Measurements from ENCODE around the gene CD63. TPM values are rescaled to one million over a fixed set of nuclear protein-coding genes. Genes with fewer than 3 reads are reported as not detected.

CD63 gene
- total and polyA plus RNA-seq, 2 of the 13 experiments (the other 11 are each of a cell fraction or from before 2014, with no cell fraction given): 234 to 277 TPM

DNA sequence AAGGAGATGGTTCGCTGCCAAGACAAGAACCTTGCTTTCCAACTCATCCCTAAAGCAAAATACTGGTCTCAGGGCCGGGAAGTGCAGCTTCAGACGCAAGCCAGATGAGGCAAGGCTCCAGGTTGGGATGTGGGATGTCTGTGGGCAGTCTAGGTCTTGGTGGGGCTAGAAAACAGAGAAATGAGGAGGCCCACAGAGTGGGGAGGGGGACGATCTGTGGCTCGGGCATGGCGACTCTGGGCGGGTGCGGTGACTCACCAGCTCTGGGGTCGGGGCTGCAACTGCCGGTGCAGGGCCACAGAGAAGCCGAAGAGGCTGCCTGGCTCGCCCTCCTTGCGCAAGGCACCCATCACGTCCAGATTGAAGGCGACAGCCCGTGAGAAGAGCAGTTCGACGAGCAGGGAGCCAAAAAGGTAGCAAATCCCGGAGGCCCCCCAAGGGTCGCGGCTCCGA, 21.6 kb downstream of the CD63 start (continued):
- TF ChIP-seq GRHL1 (CRISPR knock-in tag; conservative IDR thresholded peaks at IDR 0.05): no peak
- TF ChIP-seq IRX3 (CRISPR knock-in tag; IDR thresholded peaks at IDR 0.05; ENCODE audit: borderline replicate concordance, low read depth): no peak
- peak; percentile 18; the same call in 1 of the 2 replicates for TF ChIP-seq GABPB1 (CRISPR knock-in tag; IDR thresholded peaks at IDR 0.05)
- no peak for TF ChIP-seq SP1 (IDR thresholded peaks at IDR 0.05)
- no peak for TF ChIP-seq SP1 (CRISPR knock-in tag; IDR thresholded peaks at IDR 0.05)
- 0 out of 2 replicates have a peak, but pooled peaks have one; percentile 14 for TF ChIP-seq ZNF274 (CRISPR knock-in tag; IDR thresholded peaks at IDR 0.05)
- no peak for TF ChIP-seq ZNF224 (CRISPR knock-in tag; IDR thresholded peaks at IDR 0.05)

DNA sequence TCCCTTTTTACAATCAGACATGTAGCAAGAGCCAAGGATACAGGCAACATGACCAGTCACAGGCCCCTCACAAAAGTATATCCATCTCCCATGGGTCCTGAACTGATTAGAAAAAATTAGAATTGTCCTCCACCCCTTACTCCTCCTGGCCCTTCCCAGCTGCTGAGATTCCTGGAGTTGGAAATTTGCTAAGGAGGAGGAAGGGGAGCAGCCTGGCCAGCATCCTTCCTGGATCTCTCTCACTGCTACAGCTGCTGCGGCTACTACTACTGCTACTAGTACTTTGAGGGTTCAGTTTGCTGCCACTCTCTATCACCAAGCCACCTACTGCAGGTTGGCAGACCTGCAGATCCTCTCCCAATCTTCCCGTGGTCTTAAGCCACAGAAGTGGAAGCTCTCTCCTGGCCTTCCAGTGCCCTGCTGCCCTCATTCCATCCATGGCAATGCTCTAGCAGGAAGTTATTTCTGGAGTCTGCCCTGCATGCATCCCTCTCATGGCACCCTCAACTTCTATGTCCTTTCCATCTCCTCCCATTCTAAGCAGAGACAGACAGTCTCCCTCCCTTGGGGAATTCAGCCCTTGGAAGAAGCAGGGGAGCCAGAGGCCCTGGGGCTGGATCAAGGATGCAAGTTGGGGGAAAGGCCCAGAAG, 22.1 kb downstream of the CD63 start:
- Histone ChIP-seq H3K9ac (ENCODE audit: insufficient read depth, low read depth, low read length) (no peak overlapping the region), H3K79me2 (ENCODE audit: insufficient read depth, low read length) (no peaks in the 10 kb centered on the region), H3K36me3 (replicated peaks in 1 of 2; ENCODE audit: control insufficient read depth in 1 of 2, insufficient read depth in 2 of 2, low read length in 2 of 2) (no peaks in the 10 kb centered on the region), H2AFZ (ENCODE audit: low read length) (no peak overlapping the region), H3K4me1 (ENCODE audit: insufficient read depth, low read length) (peaks cover 62% of the 10 kb centered on the region), H3K27me3 (ENCODE audit: control insufficient read depth in 1 of 2, insufficient read depth in 2 of 2, low read length in 2 of 2) (peaks cover 1 to 57% of the 10 kb centered on the region in 2 experiments; a peak in 4 of 5 replicates), H3K4me3 (replicated peaks in 1 of 3; ENCODE audit: insufficient read depth in 1 of 3, low read depth in 2 of 3, low read length in 3 of 3) (0 out of 6 replicates have a peak overlapping the region, but pooled peaks of 1 of the 3 experiments have one; percentile 29), H4K20me1 (ENCODE audit: insufficient read depth, low read length) (no peaks in the 10 kb centered on the region; the same call in 1 of the 2 replicates), H3K27ac (ENCODE audit: extremely low read length, insufficient read depth, low read length) (no peak overlapping the region), H3K9me3 (ENCODE audit: low read length) (no peaks in the 10 kb centered on the region), H3K4me2 (ENCODE audit: low read depth, low read length) (peak overlapping the region; percentile 75)
- ChIA-PET CTCF (ENCODE audit: low intra/inter-chr PET ratio, low total read pairs) (no interaction called here), POLR2A (interaction anchor here (1.4 to 3.4 kb wide), 4 partner anchors 9 to 25 kb away, joined by 3 to 14 read pairs (median 8); partner anchors contain the start of genes BLOC1S1, CD63 and RDH5)
- no peak for DNase-seq (ENCODE audit: low spot score)
- intact Hi-C loops (cut with micrococcal nuclease; ENCODE audit: unreplicated experiment) (loop anchor here (2.0 kb wide), 1 partner anchor 14 kb away; the partner anchor contains the start of gene RDH5), in situ Hi-C loops (cut with HindIII; ENCODE audit: extremely low pct_ligation_motif_present, low pct_unique_long_range_greater_than_20kb) (no loop called here)
- no peak for ATAC-seq
- WGBS (ENCODE audit: low lambda C conversion rate): 67% methylated on average over 2 of the region's 2 CpGs
- FAIRE-seq: no peak
- no TSS peak for BruUV-seq (replicated peaks)
- TF ChIP-seq MTA3 (CRISPR knock-in tag; IDR thresholded peaks at IDR 0.05): no peak
- TF ChIP-seq ATF1 (CRISPR knock-in tag; IDR thresholded peaks at IDR 0.05): no peak
- no peak for TF ChIP-seq ZNF331 (CRISPR knock-in tag; IDR thresholded peaks at IDR 0.05)
- TF ChIP-seq, protein P1, sequence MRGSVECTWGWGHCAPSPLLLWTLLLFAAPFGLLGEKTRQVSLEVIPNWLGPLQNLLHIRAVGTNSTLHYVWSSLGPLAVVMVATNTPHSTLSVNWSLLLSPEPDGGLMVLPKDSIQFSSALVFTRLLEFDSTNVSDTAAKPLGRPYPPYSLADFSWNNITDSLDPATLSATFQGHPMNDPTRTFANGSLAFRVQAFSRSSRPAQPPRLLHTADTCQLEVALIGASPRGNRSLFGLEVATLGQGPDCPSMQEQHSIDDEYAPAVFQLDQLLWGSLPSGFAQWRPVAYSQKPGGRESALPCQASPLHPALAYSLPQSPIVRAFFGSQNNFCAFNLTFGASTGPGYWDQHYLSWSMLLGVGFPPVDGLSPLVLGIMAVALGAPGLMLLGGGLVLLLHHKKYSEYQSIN (CRISPR knock-in tag; IDR thresholded peaks at IDR 0.05; ENCODE audit: borderline replicate concordance): no peak
- no peak for TF ChIP-seq CBFB (CRISPR knock-in tag; IDR thresholded peaks at IDR 0.05)
- TF ChIP-seq ZNF367 (CRISPR knock-in tag; IDR thresholded peaks at IDR 0.05; ENCODE audit: borderline replicate concordance): no peak
- no peak for TF ChIP-seq ATF7-NPFF (CRISPR knock-in tag; IDR thresholded peaks at IDR 0.05; ENCODE audit: low read depth)
- TF ChIP-seq SOX5 (CRISPR knock-in tag; IDR thresholded peaks at IDR 0.05; ENCODE audit: borderline replicate concordance): no peak
- TF ChIP-seq, protein P2, sequence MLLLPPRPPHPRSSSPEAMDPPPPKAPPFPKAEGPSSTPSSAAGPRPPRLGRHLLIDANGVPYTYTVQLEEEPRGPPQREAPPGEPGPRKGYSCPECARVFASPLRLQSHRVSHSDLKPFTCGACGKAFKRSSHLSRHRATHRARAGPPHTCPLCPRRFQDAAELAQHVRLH (CRISPR knock-in tag; IDR thresholded peaks at IDR 0.05; ENCODE audit: borderline replicate concordance, low read depth): no peak
- TF ChIP-seq, protein P3, sequence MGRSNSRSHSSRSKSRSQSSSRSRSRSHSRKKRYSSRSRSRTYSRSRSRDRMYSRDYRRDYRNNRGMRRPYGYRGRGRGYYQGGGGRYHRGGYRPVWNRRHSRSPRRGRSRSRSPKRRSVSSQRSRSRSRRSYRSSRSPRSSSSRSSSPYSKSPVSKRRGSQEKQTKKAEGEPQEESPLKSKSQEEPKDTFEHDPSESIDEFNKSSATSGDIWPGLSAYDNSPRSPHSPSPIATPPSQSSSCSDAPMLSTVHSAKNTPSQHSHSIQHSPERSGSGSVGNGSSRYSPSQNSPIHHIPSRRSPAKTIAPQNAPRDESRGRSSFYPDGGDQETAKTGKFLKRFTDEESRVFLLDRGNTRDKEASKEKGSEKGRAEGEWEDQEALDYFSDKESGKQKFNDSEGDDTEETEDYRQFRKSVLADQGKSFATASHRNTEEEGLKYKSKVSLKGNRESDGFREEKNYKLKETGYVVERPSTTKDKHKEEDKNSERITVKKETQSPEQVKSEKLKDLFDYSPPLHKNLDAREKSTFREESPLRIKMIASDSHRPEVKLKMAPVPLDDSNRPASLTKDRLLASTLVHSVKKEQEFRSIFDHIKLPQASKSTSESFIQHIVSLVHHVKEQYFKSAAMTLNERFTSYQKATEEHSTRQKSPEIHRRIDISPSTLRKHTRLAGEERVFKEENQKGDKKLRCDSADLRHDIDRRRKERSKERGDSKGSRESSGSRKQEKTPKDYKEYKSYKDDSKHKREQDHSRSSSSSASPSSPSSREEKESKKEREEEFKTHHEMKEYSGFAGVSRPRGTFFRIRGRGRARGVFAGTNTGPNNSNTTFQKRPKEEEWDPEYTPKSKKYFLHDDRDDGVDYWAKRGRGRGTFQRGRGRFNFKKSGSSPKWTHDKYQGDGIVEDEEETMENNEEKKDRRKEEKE (IDR thresholded peaks at IDR 0.05): no peak
- no peak for TF ChIP-seq ZNF34 (CRISPR knock-in tag; IDR thresholded peaks at IDR 0.05; ENCODE audit: borderline replicate concordance)

Measured in HepG2 (cell line).